K562 (cell line): ENCODE measurements around the gene ARHGAP35. TPM values are rescaled to one million over a fixed set of nuclear protein-coding genes. Genes with fewer than 3 reads are reported as not detected.

Experiments used
- CHCHD3 ChIP-seq: fragments of 250-450 bp; sonication (Bioruptor Pico); IDR thresholded peaks from 2 replicates; pipeline ENCODE4 v2.1.2; 2022; ENCODE audit warnings: mild to moderate bottlenecking
- COPS2 ChIP-seq: fragments of 450-650 bp; conservative IDR thresholded peaks from 2 replicates; pipeline ENCODE4 v1.6.1; 2016; ENCODE audit warnings: mild to moderate bottlenecking, moderate library complexity
- CSDE1 ChIP-seq, 2 experiments: fragments of 450-650 bp; IDR thresholded peaks; 2 replicates each; pipeline ENCODE4 v1.6.1; 2016; ENCODE audit warnings: mild to moderate bottlenecking in 1 of 2
- GABPA ChIP-seq: fragments of 200-800 bp; sonication (Bioruptor generic); conservative IDR thresholded peaks from 2 replicates; pipeline ENCODE4 v1.6.1; 2016; ENCODE audit warnings: low read depth, missing genetic modification characterization, missing compliant biosample characterization
- HCFC1 ChIP-seq: IDR thresholded peaks from 2 replicates; pipeline ENCODE4 v1.6.1; 2012; ENCODE audit warnings: low read depth, low read length, improper control_type of control experiment
- HMBOX1 ChIP-seq: sonication (generic); IDR thresholded peaks from 2 replicates; pipeline ENCODE4 v1.6.1; 2016
- ILF3 ChIP-seq: fragments of 450-650 bp; IDR thresholded peaks from 2 replicates; pipeline ENCODE4 v1.6.1; 2018; ENCODE audit warnings: antibody characterized with exemption, mild to moderate bottlenecking, moderate library complexity, borderline replicate concordance
- KLF16 ChIP-seq: IDR thresholded peaks from 2 replicates; pipeline ENCODE4 v1.6.1; 2016; ENCODE audit warnings: antibody characterized with exemption
- KLF6 ChIP-seq: fragments of 250-450 bp; sonication (Bioruptor Pico); IDR thresholded peaks from 2 replicates; pipeline ENCODE4 v1.4.0; 2020; ENCODE audit warnings: mild to moderate bottlenecking, moderate library complexity, borderline replicate concordance
- MITF ChIP-seq: IDR thresholded peaks from 2 replicates; pipeline ENCODE4 v1.6.1; 2014; ENCODE audit warnings: antibody characterized with exemption
- RBM14 ChIP-seq: fragments of 200-400 bp; formaldehyde crosslinking; IDR thresholded peaks from 2 replicates; pipeline ENCODE4 v1.6.1; 2018; ENCODE audit warnings: low read depth, mild to moderate bottlenecking, low read length, moderate library complexity, borderline replicate concordance; ENCODE audit not compliant: insufficient read depth
- RFX1 ChIP-seq: fragments of 450-650 bp; IDR thresholded peaks from 2 replicates; pipeline ENCODE4 v1.6.1; 2016; ENCODE audit warnings: mild to moderate bottlenecking, moderate library complexity
- SMAD4 ChIP-seq: fragments of 250-450 bp; sonication (Bioruptor Pico); conservative IDR thresholded peaks from 2 replicates; pipeline ENCODE4 v1.8.0; 2021; ENCODE audit warnings: inconsistent platforms, mild to moderate bottlenecking, moderate library complexity
- TCFL5 ChIP-seq: fragments of 250-450 bp; sonication (Bioruptor Pico); conservative IDR thresholded peaks from 2 replicates; pipeline ENCODE4 v1.6.1; 2021; ENCODE audit warnings: mild to moderate bottlenecking, moderate library complexity, matching md5 sums
- ZNF184 ChIP-seq: sonication (generic); formaldehyde crosslinking; IDR thresholded peaks from 2 replicates; pipeline ENCODE4 v1.5.0; 2020; ENCODE audit warnings: missing genetic modification reagents
- ZNF224 ChIP-seq: sonication (generic); formaldehyde crosslinking; IDR thresholded peaks from 2 replicates; pipeline ENCODE4 v1.8.0; 2022; ENCODE audit warnings: mild to moderate bottlenecking, missing genetic modification reagents
- ZNF408 ChIP-seq: fragments of 250-450 bp; sonication (Bioruptor Pico); IDR thresholded peaks from 2 replicates; pipeline ENCODE4 v1.4.0; 2020; ENCODE audit warnings: low read depth, mild to moderate bottlenecking, moderate library complexity
- ZNF589 ChIP-seq: fragments of 200-800 bp; sonication (Bioruptor generic); IDR thresholded peaks from 2 replicates; pipeline ENCODE4 v1.6.1; 2016; ENCODE audit warnings: low read depth, missing genetic modification characterization, missing compliant biosample characterization
- ZNF592 ChIP-seq: fragments of 450-650 bp; IDR thresholded peaks from 2 replicates; pipeline ENCODE4 v1.6.1; 2017; ENCODE audit warnings: antibody characterized with exemption, mild to moderate bottlenecking
- polyA plus RNA-seq, 8 experiments: library from polyadenylated mRNA; depleted of rRNA in 4 of 8; stranded (reverse) in 5 of 8; unstranded in 3 of 8; fragments of >200 nt; fragmentation: Nextera tagmentation in 2 of 8; fragmentation: Illumina TruSeq in 1 of 8; extraction: Ambion mirVana in 2 of 8; extraction: Trizol in 1 of 8; gene quantifications; 2 replicates each; pipeline versions ENCODE4 v1.2.1 to v1.2.3, GENCODE V29; 2011 to 2014; ENCODE audit warnings: inconsistent platforms in 1 of 8, missing spikeins in 1 of 8
- total RNA-seq, 7 experiments: library from RNA; depleted of rRNA in 6 of 7; stranded (reverse); fragments of >200 nt in 6 of 7; fragmentation: Illumina TruSeq in 2 of 7; extraction: Trizol in 2 of 7; gene quantifications; 2 replicates each; pipeline versions ENCODE4 v1.2.1 to v1.2.3, GENCODE V29; 2011 to 2021; ENCODE audit warnings: low replicate concordance in 1 of 7
- TF ChIP-seq, protein P1 (sequence below): fragments of 450-650 bp; IDR thresholded peaks from 2 replicates; pipeline ENCODE4 v1.6.1; 2016; ENCODE audit warnings: low read depth, mild to moderate bottlenecking, moderate library complexity

The ARHGAP35 gene
- total and polyA plus RNA-seq, 9 of the 15 experiments (the other 6 are each of a cell fraction or from before 2014, with no cell fraction given) = 0.27 to 26.4 (median 10.2) TPM

DNA sequence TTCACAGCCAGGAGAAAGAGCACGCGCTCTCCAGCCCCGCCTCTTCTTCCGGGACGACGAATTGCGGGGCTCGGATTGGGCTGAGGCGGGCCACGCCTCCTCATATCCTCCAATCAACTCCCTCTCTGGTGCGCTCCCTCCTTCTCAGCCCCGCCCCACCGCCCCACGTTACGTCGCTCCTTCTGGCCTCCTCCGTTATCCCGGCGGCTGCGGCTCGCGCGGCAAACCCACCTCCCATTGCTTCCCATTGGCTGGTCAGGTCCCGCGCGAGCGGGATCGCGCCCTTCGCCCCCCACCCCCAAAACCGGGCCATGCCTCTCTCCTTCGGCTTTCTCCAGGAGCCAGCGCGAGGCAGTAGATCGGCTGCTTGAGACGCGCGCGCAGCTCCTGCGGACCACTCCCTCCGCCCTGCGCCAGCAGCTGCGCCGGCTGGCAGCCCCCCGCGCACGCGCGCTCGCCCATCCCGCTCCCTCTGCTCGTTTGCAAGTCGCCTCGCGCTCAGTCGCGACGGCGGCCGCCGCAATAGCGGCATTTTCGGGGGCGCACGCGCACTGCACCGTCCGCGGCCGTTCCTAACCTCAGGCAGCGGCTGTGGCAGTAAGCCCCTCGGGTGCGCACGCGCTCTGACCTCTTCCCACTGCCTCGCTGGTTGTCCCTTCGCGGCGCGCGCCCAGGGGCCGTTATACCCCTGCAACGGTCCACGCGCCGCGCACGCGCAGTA, 512 bp upstream of the ARHGAP35 start (continued):
- TF ChIP-seq, protein P1, sequence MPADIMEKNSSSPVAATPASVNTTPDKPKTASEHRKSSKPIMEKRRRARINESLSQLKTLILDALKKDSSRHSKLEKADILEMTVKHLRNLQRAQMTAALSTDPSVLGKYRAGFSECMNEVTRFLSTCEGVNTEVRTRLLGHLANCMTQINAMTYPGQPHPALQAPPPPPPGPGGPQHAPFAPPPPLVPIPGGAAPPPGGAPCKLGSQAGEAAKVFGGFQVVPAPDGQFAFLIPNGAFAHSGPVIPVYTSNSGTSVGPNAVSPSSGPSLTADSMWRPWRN = no peak
- TF ChIP-seq ZNF224 (CRISPR knock-in tag) (peak; percentile 89), CHCHD3 (CRISPR knock-in tag) (0 out of 2 replicates have a peak, but pooled peaks have one; percentile 49), ILF3 (no peak), ZNF589 (CRISPR knock-in tag) (no peak), GABPA (tag) (peak; percentile 7), ZNF184 (CRISPR knock-in tag) (no peak), ZNF592 (no peak), HCFC1 (no peak), MITF (no peak), CSDE1 (IDR thresholded peaks at IDR 0.05) (peak in 1 of 2 experiments; percentile 28; a peak in 1 of 4 replicates), RFX1 (no peak), KLF6 (CRISPR knock-in tag) (no peak), HMBOX1 (no peak), SMAD4 (CRISPR knock-in tag) (peak; percentile 51), TCFL5 (CRISPR knock-in tag) (no peak), COPS2 (no peak), KLF16 (no peak), RBM14 (0 out of 2 replicates have a peak, but pooled peaks have one; percentile 64), ZNF408 (CRISPR knock-in tag) (no peak)
